Right atrium auricular region (tissue), 2 donors: ENCODE data around the gene KCNMA1. TPM values are rescaled to one million over a fixed set of nuclear protein-coding genes. Genes with fewer than 3 reads are reported as not detected.

ENCODE experiments used
- DNase-seq: peaks from one replicate; pipeline ENCODE4 v3.0.0-alpha.2; 2019; ENCODE audit warnings: low spot score
- H3K27ac ChIP-seq, 2 donors: fragments of 200-600 bp; sonication (generic); 1 replicate in 1 of 2; 2 replicates in 1 of 2; pipeline ENCODE4 v1.5.1; 2016 to 2019
- H3K27me3 ChIP-seq, 2 donors: fragments of 200-600 bp; sonication (generic); one replicate each; pipeline versions ENCODE4 v1.5.1 to v1.6.0; 2017 to 2019
- H3K36me3 ChIP-seq: fragments of 200-600 bp; sonication (generic); one replicate; pipeline ENCODE4 v1.5.1; 2016
- H3K4me1 ChIP-seq, 2 donors: fragments of 200-600 bp; sonication (generic); one replicate each; pipeline versions ENCODE4 v1.5.1 to v1.6.0; 2017 to 2019
- H3K4me3 ChIP-seq, 2 donors: fragments of 200-600 bp; sonication (generic); 1 replicate in 1 of 2; 2 replicates in 1 of 2; pipeline ENCODE4 v1.5.1; 2017 to 2019; ENCODE audit warnings: mild to moderate bottlenecking in 1 of 2, moderate library complexity in 1 of 2
- H3K9me3 ChIP-seq, 2 donors: fragments of 200-600 bp; sonication (generic); one replicate each; pipeline ENCODE4 v1.5.1; 2019
- CTCF ChIP-seq, 2 donors: fragments of 200-600 bp; sonication (generic); IDR thresholded peaks; one replicate each; pipeline ENCODE4 v1.5.1; 2019; ENCODE audit warnings: antibody characterized with exemption in 2 of 2
- total RNA-seq, 2 donors: library from RNA; depleted of rRNA; stranded (reverse); fragments of >200 nt; gene quantifications; one replicate each; pipeline ENCODE4 v1.1.0, GENCODE V29; 2016

Gene KCNMA1
- total RNA-seq, 2 donors from 2014 or later, result 2.3 to 3.5 TPM

- Histone ChIP-seq H3K27me3 (no peaks in the 10 kb centered on the region), H3K4me3 (no peak overlapping the region), H3K9me3 (no peaks in the 10 kb centered on the region), H3K27ac (no peak overlapping the region), H3K4me1 (no peaks in the 10 kb centered on the region), H3K36me3 (no peaks in the 10 kb centered on the region)
- TF ChIP-seq CTCF (IDR thresholded peaks at IDR 0.05), result no peak
- no peak for DNase-seq
Measured at GRCh38 chr10:77188521-77188920, 449.1 kb downstream of the KCNMA1 start.

- H3K27me3 ChIP-seq, result no peaks in the 10 kb centered on the region
- DNase-seq, result no peak
- H3K4me3 ChIP-seq, result no peak overlapping the region
- TF ChIP-seq CTCF (IDR thresholded peaks at IDR 0.05), result no peak
- no peaks in the 10 kb centered on the region for H3K9me3 ChIP-seq
- peaks cover 0 to 3% of the 10 kb centered on the region in 2 donors for H3K4me1 ChIP-seq
- no peaks in the 10 kb centered on the region for H3K36me3 ChIP-seq
- H3K27ac ChIP-seq, result no peak overlapping the region
Measured at GRCh38 chr10:77188000-77188395, 449.6 kb downstream of the KCNMA1 start.

GRCh38 chr10:77187376-77187999 is 450.1 kb downstream of the KCNMA1 start:
- no peak for DNase-seq
- H3K27me3 ChIP-seq, result no peaks in the 10 kb centered on the region
- no peak for TF ChIP-seq CTCF (IDR thresholded peaks at IDR 0.05)
- no peaks in the 10 kb centered on the region for H3K9me3 ChIP-seq
- H3K27ac ChIP-seq, result no peak overlapping the region
- H3K36me3 ChIP-seq, result no peaks in the 10 kb centered on the region
- H3K4me1 ChIP-seq, result peaks cover 0 to 7% of the 10 kb centered on the region in 2 donors
- no peak overlapping the region for H3K4me3 ChIP-seq

GRCh38 chr10:77186936-77187335 is 450.7 kb downstream of the KCNMA1 start:
- Histone ChIP-seq H3K27ac (no peak overlapping the region), H3K27me3 (no peaks in the 10 kb centered on the region), H3K4me3 (no peak overlapping the region), H3K4me1 (peaks cover 0 to 7% of the 10 kb centered on the region in 2 donors), H3K9me3 (no peaks in the 10 kb centered on the region), H3K36me3 (no peaks in the 10 kb centered on the region)
- no peak for TF ChIP-seq CTCF (IDR thresholded peaks at IDR 0.05)
- DNase-seq, result no peak

GRCh38 chr10:77185696-77186095 is 451.9 kb downstream of the KCNMA1 start:
- Histone ChIP-seq H3K4me3 (no peak overlapping the region), H3K27me3 (no peaks in the 10 kb centered on the region), H3K36me3 (no peaks in the 10 kb centered on the region), H3K4me1 (peaks cover 0 to 7% of the 10 kb centered on the region in 2 donors), H3K27ac (no peak overlapping the region), H3K9me3 (no peaks in the 10 kb centered on the region)
- TF ChIP-seq CTCF (IDR thresholded peaks at IDR 0.05), result no peak
- DNase-seq, result no peak

GRCh38 chr10:77182803-77183202 is 454.8 kb downstream of the KCNMA1 start:
- H3K4me3 ChIP-seq, result no peak overlapping the region
- DNase-seq, result no peak
- H3K27ac ChIP-seq, result no peak overlapping the region
- H3K36me3 ChIP-seq, result no peaks in the 10 kb centered on the region
- TF ChIP-seq CTCF (IDR thresholded peaks at IDR 0.05), result no peak
- H3K27me3 ChIP-seq, result no peaks in the 10 kb centered on the region
- no peaks in the 10 kb centered on the region for H3K9me3 ChIP-seq
- H3K4me1 ChIP-seq, result peaks cover 0 to 7% of the 10 kb centered on the region in 2 donors
